ENCODE measurements around the gene CEP192.

GRCh38 chr18:13126966-13127598, 135.9 kb downstream of the CEP192 start:
- TF ChIP-seq ZNF561 (tag by site-specific recombination; IDR thresholded peaks at IDR 0.05; ENCODE audit: borderline replicate concordance): no peak
- TF ChIP-seq CTCF (tag by site-specific recombination; IDR thresholded peaks at IDR 0.05): no peak
- no peak for TF ChIP-seq ZNF571 (tag by site-specific recombination; IDR thresholded peaks at IDR 0.05)
- TF ChIP-seq TCF7L2 (IDR thresholded peaks at IDR 0.05; ENCODE audit: borderline replicate concordance, low read depth, low read length): no peak
- TF ChIP-seq ZFP37 (tag by site-specific recombination; IDR thresholded peaks at IDR 0.05): no peak
- no peak for TF ChIP-seq ZBTB7A (tag by site-specific recombination; IDR thresholded peaks at IDR 0.05; ENCODE audit: low read depth)
- TF ChIP-seq ZNF146 (tag by site-specific recombination; IDR thresholded peaks at IDR 0.05): no peak
- no peak for TF ChIP-seq ZBTB8A (tag by site-specific recombination; IDR thresholded peaks at IDR 0.05)
- TF ChIP-seq ZNF549 (tag by site-specific recombination; IDR thresholded peaks at IDR 0.05): no peak
- TF ChIP-seq ZNF274 (IDR thresholded peaks at IDR 0.05; ENCODE audit: low read length): no peak
- no peak for TF ChIP-seq ZNF274 (tag by site-specific recombination; IDR thresholded peaks at IDR 0.05; ENCODE audit: borderline replicate concordance)
- no peak for TF ChIP-seq ZNF792 (tag by site-specific recombination; IDR thresholded peaks at IDR 0.05)
